Glutamatergic neuron (in vitro differentiated cells): ENCODE results near the gene GALE. TPM values are rescaled to one million over a fixed set of nuclear protein-coding genes. Genes with fewer than 3 reads are reported as not detected.

Source experiments
- total RNA-seq: library from RNA; stranded (reverse); fragmentation: NEBNext Ultra II Directional; extraction: Animal tissue kit (Norgen Biotek cat#: 25700); gene quantifications from one replicate; pipeline ENCODE4 v1.2.1, GENCODE V29; 2021; ENCODE audit not compliant: unreplicated experiment

The GALE gene
- total RNA-seq, 1 donor from 2014 or later, result 32.6 TPM

Other genes with a start within 250 kb of the GALE start
- 10.9 TPM for gene ID3, start 241.3 kb downstream of the GALE start, total RNA-seq
- gene RPL11, start 108.9 kb downstream of the GALE start, total RNA-seq, result 657 TPM
- gene ELOA, start 57.3 kb downstream of the GALE start, total RNA-seq, result 40.6 TPM
- 35.0 TPM for gene PITHD1, start 22.3 kb downstream of the GALE start, total RNA-seq
- 191 TPM for gene LYPLA2, start 9.6 kb downstream of the GALE start, total RNA-seq
- 19.4 TPM for gene HMGCL, start 24.7 kb upstream of the GALE start, total RNA-seq
- gene FUCA1, start 67.5 kb upstream of the GALE start, total RNA-seq, result 8.8 TPM
- gene CNR2, start 112.6 kb upstream of the GALE start, total RNA-seq, result not detected
- gene PNRC2, start 159.1 kb upstream of the GALE start, total RNA-seq, result 106 TPM
- 158 TPM for gene SRSF10, start 179.6 kb upstream of the GALE start, total RNA-seq